ENCODE results near the gene CLIC3.

GRCh38 chr9:136951541-136952320, 44.6 kb downstream of the CLIC3 start, which contains the start of gene LCN12:
- TF ChIP-seq, protein P1, sequence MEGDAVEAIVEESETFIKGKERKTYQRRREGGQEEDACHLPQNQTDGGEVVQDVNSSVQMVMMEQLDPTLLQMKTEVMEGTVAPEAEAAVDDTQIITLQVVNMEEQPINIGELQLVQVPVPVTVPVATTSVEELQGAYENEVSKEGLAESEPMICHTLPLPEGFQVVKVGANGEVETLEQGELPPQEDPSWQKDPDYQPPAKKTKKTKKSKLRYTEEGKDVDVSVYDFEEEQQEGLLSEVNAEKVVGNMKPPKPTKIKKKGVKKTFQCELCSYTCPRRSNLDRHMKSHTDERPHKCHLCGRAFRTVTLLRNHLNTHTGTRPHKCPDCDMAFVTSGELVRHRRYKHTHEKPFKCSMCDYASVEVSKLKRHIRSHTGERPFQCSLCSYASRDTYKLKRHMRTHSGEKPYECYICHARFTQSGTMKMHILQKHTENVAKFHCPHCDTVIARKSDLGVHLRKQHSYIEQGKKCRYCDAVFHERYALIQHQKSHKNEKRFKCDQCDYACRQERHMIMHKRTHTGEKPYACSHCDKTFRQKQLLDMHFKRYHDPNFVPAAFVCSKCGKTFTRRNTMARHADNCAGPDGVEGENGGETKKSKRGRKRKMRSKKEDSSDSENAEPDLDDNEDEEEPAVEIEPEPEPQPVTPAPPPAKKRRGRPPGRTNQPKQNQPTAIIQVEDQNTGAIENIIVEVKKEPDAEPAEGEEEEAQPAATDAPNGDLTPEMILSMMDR (conservative IDR thresholded peaks at IDR 0.05; ENCODE audit: low read length): no peak
- no peak for TF ChIP-seq EZH2phosphoT487 (IDR thresholded peaks at IDR 0.05; ENCODE audit: borderline replicate concordance, low read depth, low read length)
